GM20000 (cell line): Measurements from ENCODE around the gene C11orf98.

Source experiments
- DNase-seq: peaks from one replicate; pipeline ENCODE4 v3.0.0; 2012; ENCODE audit warnings: low spot score
- CTCF ChIP-seq: IDR thresholded peaks from 2 replicates; pipeline ENCODE4 v1.5.1; 2012; ENCODE audit warnings: mild to moderate bottlenecking, control low read depth; ENCODE audit errors: extremely low read depth, missing control alignments

Gene C11orf98

GRCh38 chr11:62613291-62613778 lies 51.7 kb downstream of the C11orf98 start:
- TF ChIP-seq CTCF = no peak

More at GRCh38 chr11:62613291-62613778, 51.7 kb downstream of the C11orf98 start:
- DNase-seq = no peak
